AG09319 (cell line): Measurements from ENCODE around the gene DHRS7.
"Not testable (repeated sequence)": the region's sequence is repeated elsewhere in the genome, so short reads cannot be mapped to it uniquely, and the experiment has no call there.

Source experiments
- DNase-seq: peaks from one replicate; pipeline ENCODE4 v3.0.0-alpha.2; 2010; ENCODE audit warnings: low read depth; ENCODE audit errors: extremely low read depth
- TF ChIP-seq, protein P1 (sequence below): IDR thresholded peaks from 2 replicates; pipeline ENCODE4 v1.5.1; 2011; ENCODE audit warnings: low read depth, mild to moderate bottlenecking, inconsistent platforms, low read length, moderate library complexity

The DHRS7 gene

DNA sequence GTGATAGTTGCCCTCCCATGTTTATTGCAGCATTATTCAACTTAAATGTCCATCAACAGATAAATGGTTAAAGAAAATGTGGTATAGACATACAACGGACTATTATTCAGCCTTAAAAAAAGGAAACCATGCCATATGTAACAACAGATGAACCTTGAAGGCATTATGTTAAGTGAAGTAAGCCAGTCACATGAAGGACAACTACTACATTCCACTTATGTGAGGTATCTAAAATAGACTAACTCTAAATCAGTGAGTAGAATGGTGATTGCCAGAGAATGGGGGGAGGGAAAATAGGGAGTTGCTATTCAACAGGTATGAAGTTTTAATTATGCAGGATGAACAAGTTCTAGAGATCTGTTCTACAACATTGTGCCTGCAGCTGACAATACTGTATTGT, 63.4 kb downstream of the DHRS7 start:
- TF ChIP-seq, protein P1, sequence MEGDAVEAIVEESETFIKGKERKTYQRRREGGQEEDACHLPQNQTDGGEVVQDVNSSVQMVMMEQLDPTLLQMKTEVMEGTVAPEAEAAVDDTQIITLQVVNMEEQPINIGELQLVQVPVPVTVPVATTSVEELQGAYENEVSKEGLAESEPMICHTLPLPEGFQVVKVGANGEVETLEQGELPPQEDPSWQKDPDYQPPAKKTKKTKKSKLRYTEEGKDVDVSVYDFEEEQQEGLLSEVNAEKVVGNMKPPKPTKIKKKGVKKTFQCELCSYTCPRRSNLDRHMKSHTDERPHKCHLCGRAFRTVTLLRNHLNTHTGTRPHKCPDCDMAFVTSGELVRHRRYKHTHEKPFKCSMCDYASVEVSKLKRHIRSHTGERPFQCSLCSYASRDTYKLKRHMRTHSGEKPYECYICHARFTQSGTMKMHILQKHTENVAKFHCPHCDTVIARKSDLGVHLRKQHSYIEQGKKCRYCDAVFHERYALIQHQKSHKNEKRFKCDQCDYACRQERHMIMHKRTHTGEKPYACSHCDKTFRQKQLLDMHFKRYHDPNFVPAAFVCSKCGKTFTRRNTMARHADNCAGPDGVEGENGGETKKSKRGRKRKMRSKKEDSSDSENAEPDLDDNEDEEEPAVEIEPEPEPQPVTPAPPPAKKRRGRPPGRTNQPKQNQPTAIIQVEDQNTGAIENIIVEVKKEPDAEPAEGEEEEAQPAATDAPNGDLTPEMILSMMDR, result no peak
- DNase-seq, result no peak

DNA sequence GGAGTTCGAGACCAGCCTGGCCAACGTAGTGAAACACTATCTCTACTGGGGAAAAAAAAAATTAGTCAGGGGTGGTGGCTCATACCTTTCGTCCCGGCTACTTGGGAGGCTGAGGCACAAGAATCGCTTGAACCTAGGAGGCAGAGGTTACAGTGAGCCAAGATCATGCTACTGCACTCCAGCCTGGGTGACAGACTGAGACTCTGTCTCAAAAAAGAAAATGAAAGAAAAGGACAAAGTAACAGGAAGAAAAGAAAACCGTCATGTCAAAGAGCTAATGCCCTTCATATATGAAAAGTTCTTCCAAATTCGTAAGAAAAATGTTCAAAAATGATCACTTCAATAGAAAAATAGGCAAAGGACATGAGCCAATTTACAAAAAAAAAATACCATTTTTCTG, 65.3 kb downstream of the DHRS7 start:
- DNase-seq, result not testable (repeated sequence)

DNA sequence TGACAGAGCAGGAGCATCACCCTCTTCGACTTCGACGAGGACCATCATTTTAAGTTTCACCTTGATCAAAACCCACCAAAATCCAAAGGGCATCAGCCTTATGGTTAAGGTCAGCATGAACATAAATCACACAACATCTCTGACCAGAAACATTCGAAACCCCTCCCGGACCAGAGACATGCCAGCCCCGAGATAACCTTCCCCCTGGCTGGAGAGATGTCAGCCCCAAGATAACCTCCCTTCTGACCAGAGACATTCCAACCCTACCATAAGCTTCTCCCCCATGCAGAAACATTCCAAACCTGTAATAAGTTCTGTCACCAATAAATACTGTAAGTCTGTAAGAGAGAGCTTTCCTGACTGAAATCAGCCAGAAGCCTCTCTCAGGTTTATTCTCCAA, 67.2 kb downstream of the DHRS7 start:
- TF ChIP-seq, protein P1, result no peak
- no peak for DNase-seq

DNA sequence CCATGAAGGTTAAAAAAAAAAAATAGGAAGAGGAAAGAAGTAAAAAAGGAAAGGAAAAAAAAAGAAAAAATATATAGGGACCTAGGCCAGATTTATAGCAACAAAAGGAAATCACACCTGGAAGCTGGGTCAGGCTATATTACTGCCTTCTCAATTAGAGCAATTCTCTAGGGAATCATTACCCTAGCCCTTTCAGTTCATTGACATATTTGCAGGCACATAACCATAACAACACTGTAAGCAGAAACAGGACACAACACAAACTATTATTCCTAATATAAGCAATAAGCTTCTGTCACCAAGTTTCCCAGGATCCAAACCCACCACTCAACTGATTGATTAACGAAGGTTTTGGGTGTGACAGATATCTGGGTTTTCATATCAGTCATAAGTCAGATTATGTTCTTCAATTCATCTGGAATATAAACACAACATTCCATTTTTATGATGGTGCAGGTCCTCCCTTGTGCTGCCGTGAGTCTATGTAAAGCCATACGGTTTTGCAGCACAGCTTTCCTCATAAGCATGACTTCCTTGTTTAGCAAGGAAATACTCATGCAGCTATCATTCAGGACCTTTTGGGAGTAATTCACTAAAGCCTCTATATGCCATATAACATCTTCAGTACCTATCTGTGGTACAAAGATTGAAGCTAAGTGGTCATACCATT, 69.3 kb downstream of the DHRS7 start:
- TF ChIP-seq, protein P1, result no peak
- DNase-seq, result no peak

DNA sequence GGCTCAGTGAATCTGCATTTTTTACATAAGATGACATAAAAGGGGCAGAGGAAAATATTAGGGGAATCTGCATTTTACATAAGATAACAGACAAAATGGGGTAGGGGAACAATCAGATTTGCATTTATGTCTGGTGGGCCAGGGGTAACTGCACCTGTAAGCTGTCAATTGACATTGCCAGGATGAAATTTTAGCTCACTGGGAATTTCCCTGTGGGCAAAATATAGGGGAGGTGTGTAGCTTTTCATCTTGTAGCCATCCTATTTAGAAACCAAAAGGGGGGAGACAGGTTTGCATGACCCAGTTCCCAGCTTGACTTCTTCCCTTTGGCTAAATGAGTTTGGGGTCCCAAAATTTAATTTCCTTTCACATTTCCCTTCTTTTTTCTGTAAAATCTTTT, 70.0 kb downstream of the DHRS7 start:
- TF ChIP-seq, protein P1, result no peak
- DNase-seq, result no peak

DNA sequence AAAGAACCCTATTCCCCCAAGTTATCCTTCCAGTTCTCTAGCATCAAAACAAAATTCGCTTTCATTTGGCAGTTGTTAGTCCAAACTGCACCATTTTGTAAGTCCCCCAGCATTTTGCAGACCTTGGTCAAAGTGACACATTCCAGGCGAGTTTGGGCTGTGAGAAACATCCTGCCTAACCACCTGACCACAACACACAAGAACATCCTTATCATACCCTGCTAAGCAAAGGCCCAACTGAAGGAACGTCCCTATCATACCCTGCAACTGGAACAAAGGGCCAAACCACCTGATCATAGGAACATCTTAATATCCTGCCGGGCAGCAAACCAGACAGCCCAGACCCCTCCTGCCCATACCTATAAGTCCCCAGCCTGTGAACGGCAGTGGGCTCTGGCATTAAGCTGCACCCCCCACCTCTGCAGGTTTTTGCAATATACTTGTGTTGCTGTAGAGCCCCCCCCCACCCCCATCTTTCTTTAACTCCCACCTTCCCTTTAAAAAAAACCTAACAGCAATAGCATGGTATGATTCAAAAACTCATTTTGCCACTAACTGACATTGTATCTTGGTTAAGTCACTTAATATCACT, 70.8 kb downstream of the DHRS7 start:
- TF ChIP-seq, protein P1, result no peak
- DNase-seq, result no peak
